Stimulated activated naive B cell treated with anti-CD40 and anti-IgM and Interleukin-4, amounts not matched to agents 10 μg/mL and 1 μg/mL and 100 μg/mL, for 72 hours (primary cell): ENCODE results near the gene PKP2.
"Not testable (repeated sequence)": the region's sequence is repeated elsewhere in the genome, so short reads cannot be mapped to it uniquely, and the experiment has no call there.

Experiments used
- ATAC-seq, 2 donors: fragments of 150-1000 bp; cut with Tn5 transposase; replicated peaks; 2 replicates each; pipeline ENCODE4 v1.10.0; 2021; ENCODE audit warnings: moderate library complexity in 1 of 2
- DNase-seq: peaks from one replicate; pipeline ENCODE4 v3.0.0; 2021
- H3K27ac Mint-ChIP-seq: one replicate; pipeline ENCODE4 v1.8.0; 2022; ENCODE audit warnings: mild to moderate bottlenecking, mixed read lengths
- H3K27me3 Mint-ChIP-seq, 2 donors: one replicate each; pipeline ENCODE4 v1.8.0; 2022; ENCODE audit warnings: mixed read lengths in 2 of 2
- H3K36me3 Mint-ChIP-seq, 2 donors: one replicate each; pipeline ENCODE4 v1.8.0; 2022; ENCODE audit warnings: mixed read lengths in 2 of 2, mild to moderate bottlenecking in 1 of 2
- H3K4me1 Mint-ChIP-seq, 2 donors: one replicate each; pipeline ENCODE4 v1.8.0; 2022; ENCODE audit warnings: mixed read lengths in 2 of 2, mild to moderate bottlenecking in 1 of 2
- H3K4me3 Mint-ChIP-seq, 2 donors: one replicate each; pipeline ENCODE4 v1.8.0; 2022; ENCODE audit warnings: mild to moderate bottlenecking in 2 of 2, mixed read lengths in 2 of 2, moderate library complexity in 1 of 2
- H3K9me3 Mint-ChIP-seq, 2 donors: one replicate each; pipeline ENCODE4 v1.8.0; 2022; ENCODE audit warnings: mixed read lengths in 2 of 2, mild to moderate bottlenecking in 1 of 2

The PKP2 gene

GRCh38 chr12:32906399-32907165 is 10.0 kb upstream of the PKP2 start:
- Mint-ChIP-seq H3K27ac (no peak overlapping the region), H3K36me3 (no peaks in the 10 kb centered on the region)

GRCh38 chr12:32903763-32904162 is 7.2 kb upstream of the PKP2 start:
- H3K4me3 Mint-ChIP-seq = no peak overlapping the region
- no peaks in the 10 kb centered on the region for H3K36me3 Mint-ChIP-seq
- no peaks in the 10 kb centered on the region for H3K9me3 Mint-ChIP-seq
- no peaks in the 10 kb centered on the region for H3K4me1 Mint-ChIP-seq
- peaks cover 15 to 35% of the 10 kb centered on the region in 2 donors for H3K27me3 Mint-ChIP-seq
- ATAC-seq (no peak), DNase-seq (no peak)
- H3K27ac Mint-ChIP-seq = no peak overlapping the region

More at GRCh38 chr12:32906399-32907165, 10.0 kb upstream of the PKP2 start:
- DNase-seq (peak; percentile 15), ATAC-seq (peak; percentile 92 to 98)
- no peak overlapping the region for H3K4me3 Mint-ChIP-seq
- no peaks in the 10 kb centered on the region for H3K4me1 Mint-ChIP-seq
- peaks cover 12 to 31% of the 10 kb centered on the region in 2 donors for H3K27me3 Mint-ChIP-seq
- H3K9me3 Mint-ChIP-seq = no peaks in the 10 kb centered on the region

- no peak overlapping the region for H3K27ac Mint-ChIP-seq
- H3K4me1 Mint-ChIP-seq = no peaks in the 10 kb centered on the region
- H3K9me3 Mint-ChIP-seq = no peaks in the 10 kb centered on the region
- ATAC-seq (no peak), DNase-seq (no peak)
- peaks cover 19 to 39% of the 10 kb centered on the region in 2 donors for H3K27me3 Mint-ChIP-seq
- no peak overlapping the region for H3K4me3 Mint-ChIP-seq
- H3K36me3 Mint-ChIP-seq = no peaks in the 10 kb centered on the region
These were observed 6.7 kb upstream of the PKP2 start for GRCh38 chr12:32903318-32903717.

GRCh38 chr12:32902287-32902997 is 5.9 kb upstream of the PKP2 start:
- Mint-ChIP-seq H3K36me3 (no peaks in the 10 kb centered on the region), H3K27me3 (peaks cover 26 to 45% of the 10 kb centered on the region in 2 donors), H3K4me1 (peaks cover 0 to 4% of the 10 kb centered on the region in 2 donors), H3K4me3 (no peak overlapping the region), H3K27ac (no peak overlapping the region), H3K9me3 (no peaks in the 10 kb centered on the region)
- no peak for DNase-seq
- no peak for ATAC-seq

- no peak overlapping the region for H3K27ac Mint-ChIP-seq
- no peak overlapping the region for H3K4me3 Mint-ChIP-seq
- peaks cover 30 to 52% of the 10 kb centered on the region in 2 donors for H3K27me3 Mint-ChIP-seq
- no peaks in the 10 kb centered on the region for H3K36me3 Mint-ChIP-seq
- DNase-seq = no peak
- no peak for ATAC-seq
- H3K4me1 Mint-ChIP-seq = peaks cover 2 to 9% of the 10 kb centered on the region in 2 donors
- H3K9me3 Mint-ChIP-seq = no peaks in the 10 kb centered on the region
These were observed 5.0 kb upstream of the PKP2 start for GRCh38 chr12:32901553-32901952.

GRCh38 chr12:32897687-32898573 is 1.4 kb upstream of the PKP2 start:
- Mint-ChIP-seq H3K9me3 (no peaks in the 10 kb centered on the region), H3K4me3 (peak overlapping the region; percentile 26 to 75), H3K36me3 (no peaks in the 10 kb centered on the region), H3K27me3 (peaks cover 46 to 64% of the 10 kb centered on the region in 2 donors), H3K27ac (no peak overlapping the region), H3K4me1 (peaks cover 11 to 19% of the 10 kb centered on the region in 2 donors)
- DNase-seq (no peak), ATAC-seq (no peak)

- H3K4me3 Mint-ChIP-seq = peak overlapping the region; percentile 37 to 75
- H3K4me1 Mint-ChIP-seq = peaks cover 11 to 19% of the 10 kb centered on the region in 2 donors
- no peak for ATAC-seq
- no peaks in the 10 kb centered on the region for H3K9me3 Mint-ChIP-seq
- H3K27me3 Mint-ChIP-seq = peaks cover 46 to 67% of the 10 kb centered on the region in 2 donors
- no peak overlapping the region for H3K27ac Mint-ChIP-seq
- H3K36me3 Mint-ChIP-seq = no peaks in the 10 kb centered on the region
- DNase-seq = no peak
These were observed 669 bp upstream of the PKP2 start for GRCh38 chr12:32897281-32897610.

- Mint-ChIP-seq H3K4me3 (peak overlapping the region; percentile 74 to 78), H3K4me1 (peaks cover 11 to 19% of the 10 kb centered on the region in 2 donors), H3K27ac (peak overlapping the region; percentile 59), H3K27me3 (peaks cover 52 to 74% of the 10 kb centered on the region in 2 donors), H3K9me3 (no peaks in the 10 kb centered on the region), H3K36me3 (no peaks in the 10 kb centered on the region)
- ATAC-seq (no peak), DNase-seq (no peak)
These were observed 717 bp downstream of the PKP2 start for GRCh38 chr12:32895688-32896431.

GRCh38 chr12:32894566-32894965 is 2.0 kb downstream of the PKP2 start:
- ATAC-seq (no peak), DNase-seq (no peak)
- H3K9me3 Mint-ChIP-seq = no peaks in the 10 kb centered on the region
- peaks cover 11 to 19% of the 10 kb centered on the region in 2 donors for H3K4me1 Mint-ChIP-seq
- no peak overlapping the region for H3K27ac Mint-ChIP-seq
- no peaks in the 10 kb centered on the region for H3K36me3 Mint-ChIP-seq
- H3K4me3 Mint-ChIP-seq = no peak overlapping the region
- H3K27me3 Mint-ChIP-seq = peaks cover 49 to 67% of the 10 kb centered on the region in 2 donors

GRCh38 chr12:32893458-32893857 is 3.1 kb downstream of the PKP2 start:
- no peak for ATAC-seq
- Mint-ChIP-seq H3K36me3 (no peaks in the 10 kb centered on the region), H3K27ac (no peak overlapping the region), H3K9me3 (no peaks in the 10 kb centered on the region), H3K4me3 (no peak overlapping the region), H3K27me3 (peaks cover 51 to 67% of the 10 kb centered on the region in 2 donors), H3K4me1 (peaks cover 11 to 19% of the 10 kb centered on the region in 2 donors)
- DNase-seq = no peak

- Mint-ChIP-seq H3K4me3 (no peak overlapping the region), H3K4me1 (peaks cover 11 to 19% of the 10 kb centered on the region in 2 donors), H3K36me3 (no peaks in the 10 kb centered on the region), H3K9me3 (no peaks in the 10 kb centered on the region), H3K27ac (no peak overlapping the region), H3K27me3 (peaks cover 49 to 65% of the 10 kb centered on the region in 2 donors)
- no peak for ATAC-seq
- no peak for DNase-seq
These were observed 3.5 kb downstream of the PKP2 start for GRCh38 chr12:32893043-32893442.

- peaks cover 43 to 59% of the 10 kb centered on the region in 2 donors for H3K27me3 Mint-ChIP-seq
- H3K4me3 Mint-ChIP-seq, H3K36me3 Mint-ChIP-seq, DNase-seq, H3K9me3 Mint-ChIP-seq, ATAC-seq, H3K27ac Mint-ChIP-seq: not testable (repeated sequence)
- H3K4me1 Mint-ChIP-seq = peaks cover 11 to 15% of the 10 kb centered on the region in 2 donors
These were observed 4.2 kb downstream of the PKP2 start for GRCh38 chr12:32892369-32892768.

- ATAC-seq (no peak), DNase-seq (no peak)
- Mint-ChIP-seq H3K27ac (no peak overlapping the region), H3K9me3 (no peaks in the 10 kb centered on the region), H3K36me3 (no peaks in the 10 kb centered on the region), H3K4me3 (no peak overlapping the region), H3K4me1 (peaks cover 9 to 11% of the 10 kb centered on the region in 2 donors), H3K27me3 (peaks cover 40 to 55% of the 10 kb centered on the region in 2 donors)
These were observed 4.6 kb downstream of the PKP2 start for GRCh38 chr12:32891956-32892355.
